ENCODE measurements around the gene ZNRF1. TPM values are rescaled to one million over a fixed set of nuclear protein-coding genes. Genes with fewer than 3 reads are reported as not detected.

ZNRF1 gene
- total and polyA plus RNA-seq, 2 of the 13 experiments (the other 11 are each of a cell fraction or from before 2014, with no cell fraction given): 43.9 to 58.7 TPM

DNA sequence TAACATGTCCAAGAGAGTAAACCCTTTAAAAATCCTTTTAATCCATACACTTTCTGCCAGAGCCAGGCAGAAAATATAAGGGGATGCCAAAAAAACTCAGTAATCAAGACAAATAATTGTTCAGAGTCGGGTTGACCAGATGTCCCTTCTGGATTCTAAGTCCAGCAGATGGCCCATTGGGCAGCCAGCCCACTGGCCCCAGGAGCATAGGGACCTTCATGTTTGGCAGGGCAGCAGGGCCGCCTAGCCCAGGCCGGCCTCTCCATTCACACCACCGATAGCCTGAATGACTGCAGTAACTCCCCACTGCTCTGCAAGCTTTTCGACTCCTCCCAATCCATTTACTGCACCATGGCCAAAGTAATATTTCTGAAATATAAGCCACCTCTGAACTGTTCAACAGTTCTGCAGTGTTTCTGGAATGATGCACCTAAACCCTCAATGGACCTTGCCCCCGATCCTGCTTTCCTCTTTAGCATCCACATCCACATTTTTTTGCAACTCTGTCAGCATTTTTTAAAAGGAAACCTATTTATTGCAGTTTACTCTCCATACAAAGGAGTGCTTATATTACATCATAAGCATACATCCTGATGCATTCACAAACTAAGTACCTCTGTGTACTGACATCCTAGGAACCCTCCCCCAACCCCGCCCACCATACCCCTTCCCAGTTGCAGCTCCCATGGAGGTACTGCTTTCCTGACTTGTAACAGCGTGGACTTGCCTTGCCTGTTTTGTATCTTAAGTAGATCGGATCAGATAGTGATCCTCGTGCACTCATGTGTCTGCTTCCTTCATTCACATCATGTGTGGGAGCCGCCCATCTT is 71.4 kb downstream of the ZNRF1 start (continued):
- no peak for TF ChIP-seq AKNA (CRISPR knock-in tag; IDR thresholded peaks at IDR 0.05; ENCODE audit: borderline replicate concordance)
- no peak for TF ChIP-seq ZNF260 (CRISPR knock-in tag; IDR thresholded peaks at IDR 0.05; ENCODE audit: borderline replicate concordance, low read depth)
- TF ChIP-seq ZKSCAN8 (CRISPR knock-in tag; IDR thresholded peaks at IDR 0.05; ENCODE audit: borderline replicate concordance): no peak; the same call in none of the 2 replicates
- no peak for TF ChIP-seq SKI (IDR thresholded peaks at IDR 0.05; ENCODE audit: partially characterized antibody)
- TF ChIP-seq ATF7 (IDR thresholded peaks at IDR 0.05): peak; percentile 81
- no peak for TF ChIP-seq ATF7 (CRISPR knock-in tag; IDR thresholded peaks at IDR 0.05)
- no peak; the same call in 1 of the 2 replicates for TF ChIP-seq ZKSCAN1 (IDR thresholded peaks at IDR 0.05; ENCODE audit: low read length)
- TF ChIP-seq TIGD3 (CRISPR knock-in tag; IDR thresholded peaks at IDR 0.05; ENCODE audit: borderline replicate concordance): no peak
- TF ChIP-seq RFX5 (IDR thresholded peaks at IDR 0.05; ENCODE audit: low read depth, low read length): peak; percentile 50; the same call in 1 of the 2 replicates
- peak; percentile 76; the same call in 1 of the 2 replicates for TF ChIP-seq SNAPC2 (CRISPR knock-in tag; IDR thresholded peaks at IDR 0.05)
- peak; percentile 39; the same call in 1 of the 2 replicates for TF ChIP-seq YEATS2 (CRISPR knock-in tag; IDR thresholded peaks at IDR 0.05; ENCODE audit: borderline replicate concordance)
- TF ChIP-seq, protein P1, sequence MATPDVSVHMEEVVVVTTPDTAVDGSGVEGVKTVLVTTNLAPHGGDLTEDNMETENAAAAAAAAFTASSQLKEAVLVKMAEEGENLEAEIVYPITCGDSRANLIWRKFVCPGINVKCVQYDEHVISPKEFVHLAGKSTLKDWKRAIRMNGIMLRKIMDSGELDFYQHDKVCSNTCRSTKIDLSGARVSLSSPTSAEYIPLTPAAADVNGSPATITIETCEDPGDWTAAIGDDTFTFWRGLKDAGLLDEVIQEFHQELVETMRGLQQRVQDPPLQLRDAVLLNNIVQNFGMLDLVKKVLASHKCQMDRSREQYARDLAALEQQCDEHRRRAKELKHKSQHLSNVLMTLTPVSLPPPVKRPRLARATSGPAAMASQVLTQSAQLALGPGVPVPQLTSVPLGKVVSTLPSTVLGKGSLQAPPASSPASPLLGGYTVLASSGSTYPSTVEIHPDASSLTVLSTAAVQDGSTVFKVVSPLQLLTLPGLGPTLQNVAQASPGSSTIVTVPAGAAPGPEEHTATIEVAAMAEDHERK (CRISPR knock-in tag; IDR thresholded peaks at IDR 0.05; ENCODE audit: low read depth): no peak
- TF ChIP-seq ONECUT2 (CRISPR knock-in tag; IDR thresholded peaks at IDR 0.05): no peak
- peak; percentile 67; the same call in 1 of the 2 replicates for TF ChIP-seq CREM (IDR thresholded peaks at IDR 0.05)
- TF ChIP-seq CREM (CRISPR knock-in tag; IDR thresholded peaks at IDR 0.05): no peak
- TF ChIP-seq MAX (IDR thresholded peaks at IDR 0.05): no peak
- no peak for TF ChIP-seq ZNF484 (CRISPR knock-in tag; IDR thresholded peaks at IDR 0.05; ENCODE audit: borderline replicate concordance, low read depth)
- TF ChIP-seq, protein P2, sequence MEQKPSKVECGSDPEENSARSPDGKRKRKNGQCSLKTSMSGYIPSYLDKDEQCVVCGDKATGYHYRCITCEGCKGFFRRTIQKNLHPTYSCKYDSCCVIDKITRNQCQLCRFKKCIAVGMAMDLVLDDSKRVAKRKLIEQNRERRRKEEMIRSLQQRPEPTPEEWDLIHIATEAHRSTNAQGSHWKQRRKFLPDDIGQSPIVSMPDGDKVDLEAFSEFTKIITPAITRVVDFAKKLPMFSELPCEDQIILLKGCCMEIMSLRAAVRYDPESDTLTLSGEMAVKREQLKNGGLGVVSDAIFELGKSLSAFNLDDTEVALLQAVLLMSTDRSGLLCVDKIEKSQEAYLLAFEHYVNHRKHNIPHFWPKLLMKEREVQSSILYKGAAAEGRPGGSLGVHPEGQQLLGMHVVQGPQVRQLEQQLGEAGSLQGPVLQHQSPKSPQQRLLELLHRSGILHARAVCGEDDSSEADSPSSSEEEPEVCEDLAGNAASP (CRISPR knock-in tag; IDR thresholded peaks at IDR 0.05; ENCODE audit: borderline replicate concordance): peak; percentile 34; the same call in 1 of the 2 replicates
- peak; percentile 38; the same call in 1 of the 2 replicates for TF ChIP-seq NFE2L2 (IDR thresholded peaks at IDR 0.05; ENCODE audit: low read length)
- TF ChIP-seq ZNF83 (CRISPR knock-in tag; IDR thresholded peaks at IDR 0.05; ENCODE audit: borderline replicate concordance): no peak
- TF ChIP-seq ZNF761 (CRISPR knock-in tag; conservative IDR thresholded peaks at IDR 0.05): no peak

Data from HepG2 (cell line).